ENCODE data around the gene FOXF1.

- TF ChIP-seq, protein P1, sequence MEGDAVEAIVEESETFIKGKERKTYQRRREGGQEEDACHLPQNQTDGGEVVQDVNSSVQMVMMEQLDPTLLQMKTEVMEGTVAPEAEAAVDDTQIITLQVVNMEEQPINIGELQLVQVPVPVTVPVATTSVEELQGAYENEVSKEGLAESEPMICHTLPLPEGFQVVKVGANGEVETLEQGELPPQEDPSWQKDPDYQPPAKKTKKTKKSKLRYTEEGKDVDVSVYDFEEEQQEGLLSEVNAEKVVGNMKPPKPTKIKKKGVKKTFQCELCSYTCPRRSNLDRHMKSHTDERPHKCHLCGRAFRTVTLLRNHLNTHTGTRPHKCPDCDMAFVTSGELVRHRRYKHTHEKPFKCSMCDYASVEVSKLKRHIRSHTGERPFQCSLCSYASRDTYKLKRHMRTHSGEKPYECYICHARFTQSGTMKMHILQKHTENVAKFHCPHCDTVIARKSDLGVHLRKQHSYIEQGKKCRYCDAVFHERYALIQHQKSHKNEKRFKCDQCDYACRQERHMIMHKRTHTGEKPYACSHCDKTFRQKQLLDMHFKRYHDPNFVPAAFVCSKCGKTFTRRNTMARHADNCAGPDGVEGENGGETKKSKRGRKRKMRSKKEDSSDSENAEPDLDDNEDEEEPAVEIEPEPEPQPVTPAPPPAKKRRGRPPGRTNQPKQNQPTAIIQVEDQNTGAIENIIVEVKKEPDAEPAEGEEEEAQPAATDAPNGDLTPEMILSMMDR (IDR thresholded peaks at IDR 0.05): no peak
- no peak for TF ChIP-seq POLR2AphosphoS5 (IDR thresholded peaks at IDR 0.05)
Observed at GRCh38 chr16:86495756-86496261, 14.5 kb upstream of the FOXF1 start.
